HEK293 (cell line): Measurements from ENCODE around the gene GCSH.

Source experiments
- CTCF ChIA-PET: fragments of 350-600 bp; formaldehyde crosslinking; extraction: SDS; loops from one replicate; lab custom pipeline; 2021; ENCODE audit warnings: antibody characterized with exemption; lab: Yijun Ruan, JAX
- POLR2A ChIA-PET: fragments of 300-600 bp; formaldehyde crosslinking; extraction: SDS; loops from one replicate; lab custom pipeline; 2020; ENCODE audit warnings: antibody characterized with exemption, inconsistent platforms; lab: Yijun Ruan, JAX
- H3K27ac ChIP-seq: fragments of 200-500 bp; sonication (Bioruptor generic); 2 replicates; pipeline ENCODE4 v1.5.1; 2014; ENCODE audit warnings: low read depth, low read length, control low read depth, inconsistent platforms; ENCODE audit errors: extremely low read depth
- H3K36me3 ChIP-seq, 2 experiments: fragments of 200-500 bp in 1 of 2; sonication (Bioruptor generic) in 1 of 2; 1 replicate in 1 of 2; 2 replicates in 1 of 2; pipeline ENCODE4 v1.5.1; 2014 to 2017; ENCODE audit warnings: inconsistent platforms in 2 of 2, low read length in 2 of 2; ENCODE audit not compliant: control insufficient read depth in 2 of 2, insufficient read depth in 1 of 2
- H3K4me1 ChIP-seq: fragments of 200-500 bp; sonication (Bioruptor generic); 2 replicates; pipeline ENCODE4 v1.5.1; 2014; ENCODE audit warnings: mild to moderate bottlenecking, low read length, inconsistent platforms; ENCODE audit not compliant: control insufficient read depth, insufficient read depth
- H3K4me3 ChIP-seq: 2 replicates; pipeline ENCODE4 v1.5.1; 2011; ENCODE audit warnings: low read depth, mild to moderate bottlenecking, control low read depth, low read length, moderate library complexity
- H3K9me3 ChIP-seq: fragments of 200-500 bp; sonication (Bioruptor generic); 2 replicates; pipeline ENCODE4 v1.5.1; 2014; ENCODE audit warnings: low read depth, low read length, inconsistent platforms; ENCODE audit not compliant: control insufficient read depth, insufficient read depth
- REPIN1 ChIP-seq: fragments of 450-650 bp; formaldehyde crosslinking; IDR thresholded peaks from 2 replicates; pipeline ENCODE4 v1.5.1; 2017; ENCODE audit warnings: missing biosample characterization, missing genetic modification characterization, low read depth
- ZFHX2 ChIP-seq: fragments of 450-650 bp; formaldehyde crosslinking; conservative IDR thresholded peaks from 2 replicates; pipeline ENCODE4 v1.5.1; 2016; ENCODE audit warnings: missing biosample characterization, missing genetic modification characterization
- ZNF10 ChIP-seq: fragments of 450-650 bp; formaldehyde crosslinking; IDR thresholded peaks from 2 replicates; pipeline ENCODE4 v1.5.1; 2017; ENCODE audit warnings: missing biosample characterization, missing genetic modification characterization
- ZNF114 ChIP-seq: fragments of 450-650 bp; formaldehyde crosslinking; IDR thresholded peaks from 2 replicates; pipeline ENCODE4 v1.5.0; 2017; ENCODE audit warnings: missing biosample characterization, missing genetic modification characterization
- ZNF138 ChIP-seq: fragments of 450-650 bp; formaldehyde crosslinking; IDR thresholded peaks from 2 replicates; pipeline ENCODE4 v1.5.1; 2016; ENCODE audit warnings: missing biosample characterization, missing genetic modification characterization, borderline replicate concordance
- ZNF16 ChIP-seq: fragments of 450-650 bp; formaldehyde crosslinking; IDR thresholded peaks from 2 replicates; pipeline ENCODE4 v1.5.1; 2016; ENCODE audit warnings: low read depth, missing biosample characterization, missing genetic modification characterization
- ZNF184 ChIP-seq: fragments of 450-650 bp; IDR thresholded peaks from 2 replicates; pipeline ENCODE4 v1.5.1; 2018; ENCODE audit warnings: missing biosample characterization, mild to moderate bottlenecking, missing genetic modification characterization
- ZNF211 ChIP-seq: fragments of 450-650 bp; formaldehyde crosslinking; IDR thresholded peaks from 2 replicates; pipeline ENCODE4 v1.5.1; 2016; ENCODE audit warnings: low read depth, missing biosample characterization, missing genetic modification characterization
- ZNF280D ChIP-seq: fragments of 450-650 bp; formaldehyde crosslinking; IDR thresholded peaks from 2 replicates; pipeline ENCODE4 v1.5.1; 2016; ENCODE audit warnings: missing biosample characterization, missing genetic modification characterization
- ZNF335 ChIP-seq: fragments of 450-650 bp; formaldehyde crosslinking; conservative IDR thresholded peaks from 2 replicates; pipeline ENCODE4 v1.5.1; 2016; ENCODE audit warnings: missing biosample characterization, missing genetic modification characterization
- ZNF366 ChIP-seq: fragments of 450-650 bp; formaldehyde crosslinking; conservative IDR thresholded peaks from 2 replicates; pipeline ENCODE4 v1.5.1; 2016; ENCODE audit warnings: missing biosample characterization, missing genetic modification characterization
- ZNF37A ChIP-seq: fragments of 450-650 bp; IDR thresholded peaks from 2 replicates; pipeline ENCODE4 v1.5.1; 2018; ENCODE audit warnings: missing biosample characterization, missing genetic modification characterization
- ZNF426 ChIP-seq: fragments of 450-650 bp; formaldehyde crosslinking; IDR thresholded peaks from 2 replicates; pipeline ENCODE4 v1.5.1; 2017; ENCODE audit warnings: missing biosample characterization, missing genetic modification characterization, mild to moderate bottlenecking, inconsistent platforms, moderate library complexity
- ZNF580 ChIP-seq: fragments of 450-650 bp; formaldehyde crosslinking; IDR thresholded peaks from 2 replicates; pipeline ENCODE4 v1.5.1; 2016; ENCODE audit warnings: missing biosample characterization, missing genetic modification characterization
- ZNF624 ChIP-seq: fragments of 450-650 bp; formaldehyde crosslinking; IDR thresholded peaks from 2 replicates; pipeline ENCODE4 v1.5.1; 2017; ENCODE audit warnings: missing biosample characterization, missing genetic modification characterization
- ZNF747 ChIP-seq: fragments of 450-650 bp; formaldehyde crosslinking; IDR thresholded peaks from 2 replicates; pipeline ENCODE4 v1.5.1; 2016; ENCODE audit warnings: missing biosample characterization, missing genetic modification characterization
- ZNF830 ChIP-seq: fragments of 450-650 bp; IDR thresholded peaks from 2 replicates; pipeline ENCODE4 v1.5.0; 2018; ENCODE audit warnings: missing biosample characterization, missing genetic modification characterization, low read depth, mild to moderate bottlenecking, moderate library complexity
- TF ChIP-seq, protein P1 (sequence below): fragments of 450-650 bp; formaldehyde crosslinking; IDR thresholded peaks from 2 replicates; pipeline ENCODE4 v1.5.1; 2016; ENCODE audit warnings: missing biosample characterization, missing genetic modification characterization
- TF ChIP-seq, protein P2 (sequence below): fragments of 450-650 bp; IDR thresholded peaks from 2 replicates; pipeline ENCODE4 v1.5.1; 2018; ENCODE audit warnings: missing biosample characterization, mild to moderate bottlenecking, missing genetic modification characterization
- TF ChIP-seq, protein P3 (sequence below): fragments of 450-650 bp; formaldehyde crosslinking; IDR thresholded peaks from 2 replicates; pipeline ENCODE4 v1.5.1; 2016; ENCODE audit warnings: missing biosample characterization, missing genetic modification characterization

The GCSH gene

DNA sequence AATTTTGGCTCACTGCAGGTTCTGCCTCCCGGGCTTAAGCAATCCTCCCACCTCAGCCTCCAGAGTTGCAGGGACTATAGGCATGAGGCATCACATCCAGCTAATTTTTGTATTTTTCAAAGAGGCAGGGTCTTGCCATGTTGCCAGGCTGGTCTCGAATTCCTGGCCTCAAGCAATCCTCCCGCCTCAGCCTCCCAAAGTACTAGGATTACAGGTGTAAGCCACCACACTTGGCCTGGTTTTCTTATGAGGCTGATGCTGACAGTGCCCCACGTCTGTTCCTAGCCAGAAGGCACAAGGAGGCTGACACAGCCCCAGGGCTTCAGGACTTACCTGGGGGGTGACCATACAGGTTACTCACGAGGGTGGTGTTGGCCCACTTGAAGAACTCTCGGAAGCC is 33.9 kb upstream of the GCSH start:
- Histone ChIP-seq H3K27ac (no peak overlapping the region), H3K9me3 (no peaks in the 10 kb centered on the region), H3K4me3 (no peak overlapping the region), H3K36me3 (no peaks in the 10 kb centered on the region)
- POLR2A ChIA-PET, result no interaction called here
- TF ChIP-seq ZNF10 (tag by site-specific recombination) (no peak), ZNF37A (tag by site-specific recombination) (no peak), ZNF335 (tag by site-specific recombination) (no peak), ZNF211 (tag by site-specific recombination) (no peak), ZNF426 (tag by site-specific recombination) (no peak), ZNF184 (tag by site-specific recombination) (no peak), ZNF830 (tag by site-specific recombination) (no peak), ZNF16 (tag by site-specific recombination) (no peak), ZNF280D (tag by site-specific recombination) (no peak), ZNF624 (no peak)
- TF ChIP-seq, protein P1, sequence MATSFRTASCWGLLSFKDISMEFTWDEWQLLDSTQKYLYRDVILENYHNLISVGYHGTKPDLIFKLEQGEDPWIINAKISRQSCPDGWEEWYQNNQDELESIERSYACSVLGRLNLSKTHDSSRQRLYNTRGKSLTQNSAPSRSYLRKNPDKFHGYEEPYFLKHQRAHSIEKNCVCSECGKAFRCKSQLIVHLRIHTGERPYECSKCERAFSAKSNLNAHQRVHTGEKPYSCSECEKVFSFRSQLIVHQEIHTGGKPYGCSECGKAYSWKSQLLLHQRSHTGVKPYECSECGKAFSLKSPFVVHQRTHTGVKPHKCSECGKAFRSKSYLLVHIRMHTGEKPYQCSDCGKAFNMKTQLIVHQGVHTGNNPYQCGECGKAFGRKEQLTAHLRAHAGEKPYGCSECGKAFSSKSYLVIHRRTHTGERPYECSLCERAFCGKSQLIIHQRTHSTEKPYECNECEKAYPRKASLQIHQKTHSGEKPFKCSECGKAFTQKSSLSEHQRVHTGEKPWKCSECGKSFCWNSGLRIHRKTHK (tag by site-specific recombination), result no peak
- TF ChIP-seq, all 188 proteins: peak for 0
- no peaks in the 10 kb centered on the region for H3K4me1 ChIP-seq
- CTCF ChIA-PET, result no interaction called here

DNA sequence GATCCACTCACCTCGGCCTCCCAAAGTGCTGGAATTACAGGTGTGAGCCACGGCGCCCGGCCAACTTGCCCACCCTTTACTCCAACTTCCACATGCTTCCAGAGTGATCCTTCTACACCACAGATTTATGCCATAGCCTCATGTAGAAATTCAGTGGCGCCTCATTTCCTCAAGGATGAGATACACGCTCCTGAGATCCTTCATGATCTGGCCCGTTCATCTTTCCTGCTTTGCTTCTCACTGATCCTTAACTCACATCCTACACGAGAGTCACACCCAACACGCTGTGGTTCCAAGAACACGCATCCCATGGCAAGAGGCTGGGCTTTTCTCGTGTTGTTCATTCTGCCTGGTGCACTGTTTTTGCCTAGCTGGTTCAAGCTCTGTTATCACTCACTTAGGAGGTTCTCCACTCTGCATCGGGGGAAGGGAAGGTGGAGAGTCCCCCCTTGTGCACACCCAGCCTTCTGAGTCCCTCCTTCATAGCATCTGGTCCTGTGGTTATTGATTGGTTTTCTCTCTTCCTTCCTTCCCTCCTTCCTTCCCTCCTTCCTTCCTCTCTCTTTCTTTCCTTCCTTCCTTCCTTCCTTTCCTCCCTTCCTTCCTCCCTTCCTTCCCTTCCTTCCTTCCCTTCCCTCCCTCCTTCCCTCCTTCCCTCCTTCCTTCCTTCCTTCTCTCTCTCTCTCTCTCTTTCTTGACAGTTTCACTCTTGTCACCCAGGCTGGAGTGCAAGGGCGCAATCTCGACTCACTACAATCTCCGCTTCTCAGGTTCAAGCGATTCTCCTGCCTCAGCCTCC is 32.7 kb upstream of the GCSH start:
- POLR2A ChIA-PET, result interaction anchor here (0.7 kb wide), 1 partner anchor 9 kb away, joined by 3 read pairs; no protein-coding TSS in a partner anchor
- TF ChIP-seq, protein P2, sequence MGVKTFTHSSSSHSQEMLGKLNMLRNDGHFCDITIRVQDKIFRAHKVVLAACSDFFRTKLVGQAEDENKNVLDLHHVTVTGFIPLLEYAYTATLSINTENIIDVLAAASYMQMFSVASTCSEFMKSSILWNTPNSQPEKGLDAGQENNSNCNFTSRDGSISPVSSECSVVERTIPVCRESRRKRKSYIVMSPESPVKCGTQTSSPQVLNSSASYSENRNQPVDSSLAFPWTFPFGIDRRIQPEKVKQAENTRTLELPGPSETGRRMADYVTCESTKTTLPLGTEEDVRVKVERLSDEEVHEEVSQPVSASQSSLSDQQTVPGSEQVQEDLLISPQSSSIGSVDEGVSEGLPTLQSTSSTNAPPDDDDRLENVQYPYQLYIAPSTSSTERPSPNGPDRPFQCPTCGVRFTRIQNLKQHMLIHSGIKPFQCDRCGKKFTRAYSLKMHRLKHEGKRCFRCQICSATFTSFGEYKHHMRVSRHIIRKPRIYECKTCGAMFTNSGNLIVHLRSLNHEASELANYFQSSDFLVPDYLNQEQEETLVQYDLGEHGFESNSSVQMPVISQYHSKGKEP, result no peak
- TF ChIP-seq ZNF366, result peak; percentile 95
- TF ChIP-seq, all 188 proteins: peak for 1
- no peaks in the 10 kb centered on the region for H3K9me3 ChIP-seq
- no peak overlapping the region for H3K4me3 ChIP-seq
- no peaks in the 10 kb centered on the region for H3K4me1 ChIP-seq
- CTCF ChIA-PET, result interaction anchor here (0.6 kb wide), 1 partner anchor 922 kb away, joined by 5 read pairs; no protein-coding TSS in a partner anchor
- no peaks in the 10 kb centered on the region for H3K36me3 ChIP-seq
- H3K27ac ChIP-seq, result no peak overlapping the region

- H3K4me1 ChIP-seq, result no peaks in the 10 kb centered on the region
- H3K4me3 ChIP-seq, result no peak overlapping the region
- H3K27ac ChIP-seq, result no peak overlapping the region
- no peaks in the 10 kb centered on the region for H3K36me3 ChIP-seq
- H3K9me3 ChIP-seq, result no peaks in the 10 kb centered on the region
- POLR2A ChIA-PET, result no interaction called here
- CTCF ChIA-PET, result no interaction called here
- TF ChIP-seq REPIN1 (tag by site-specific recombination) (no peak), ZNF426 (tag by site-specific recombination) (no peak), ZNF138 (no peak), ZNF747 (tag by site-specific recombination) (no peak), ZFHX2 (tag by site-specific recombination) (no peak), ZNF580 (tag by site-specific recombination) (no peak), ZNF114 (tag by site-specific recombination) (no peak)
- TF ChIP-seq, protein P3, sequence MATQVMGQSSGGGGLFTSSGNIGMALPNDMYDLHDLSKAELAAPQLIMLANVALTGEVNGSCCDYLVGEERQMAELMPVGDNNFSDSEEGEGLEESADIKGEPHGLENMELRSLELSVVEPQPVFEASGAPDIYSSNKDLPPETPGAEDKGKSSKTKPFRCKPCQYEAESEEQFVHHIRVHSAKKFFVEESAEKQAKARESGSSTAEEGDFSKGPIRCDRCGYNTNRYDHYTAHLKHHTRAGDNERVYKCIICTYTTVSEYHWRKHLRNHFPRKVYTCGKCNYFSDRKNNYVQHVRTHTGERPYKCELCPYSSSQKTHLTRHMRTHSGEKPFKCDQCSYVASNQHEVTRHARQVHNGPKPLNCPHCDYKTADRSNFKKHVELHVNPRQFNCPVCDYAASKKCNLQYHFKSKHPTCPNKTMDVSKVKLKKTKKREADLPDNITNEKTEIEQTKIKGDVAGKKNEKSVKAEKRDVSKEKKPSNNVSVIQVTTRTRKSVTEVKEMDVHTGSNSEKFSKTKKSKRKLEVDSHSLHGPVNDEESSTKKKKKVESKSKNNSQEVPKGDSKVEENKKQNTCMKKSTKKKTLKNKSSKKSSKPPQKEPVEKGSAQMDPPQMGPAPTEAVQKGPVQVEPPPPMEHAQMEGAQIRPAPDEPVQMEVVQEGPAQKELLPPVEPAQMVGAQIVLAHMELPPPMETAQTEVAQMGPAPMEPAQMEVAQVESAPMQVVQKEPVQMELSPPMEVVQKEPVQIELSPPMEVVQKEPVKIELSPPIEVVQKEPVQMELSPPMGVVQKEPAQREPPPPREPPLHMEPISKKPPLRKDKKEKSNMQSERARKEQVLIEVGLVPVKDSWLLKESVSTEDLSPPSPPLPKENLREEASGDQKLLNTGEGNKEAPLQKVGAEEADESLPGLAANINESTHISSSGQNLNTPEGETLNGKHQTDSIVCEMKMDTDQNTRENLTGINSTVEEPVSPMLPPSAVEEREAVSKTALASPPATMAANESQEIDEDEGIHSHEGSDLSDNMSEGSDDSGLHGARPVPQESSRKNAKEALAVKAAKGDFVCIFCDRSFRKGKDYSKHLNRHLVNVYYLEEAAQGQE (tag by site-specific recombination), result no peak
Measured at GRCh38 chr16:81127051-81127450, 30.9 kb upstream of the GCSH start.
